Kidney glomerular epithelial cell (primary cell): ENCODE results near the gene CCR7.
"Not testable (repeated sequence)": the region's sequence is repeated elsewhere in the genome, so short reads cannot be mapped to it uniquely, and the experiment has no call there.

Source experiments
- DNase-seq: peaks from one replicate; lab custom pipeline; 2025; lab: John Stamatoyannopoulos, UW

Gene CCR7

GRCh38 chr17:40597556-40598300 is 32.5 kb upstream of the CCR7 start:
- no peak for DNase-seq

DNA sequence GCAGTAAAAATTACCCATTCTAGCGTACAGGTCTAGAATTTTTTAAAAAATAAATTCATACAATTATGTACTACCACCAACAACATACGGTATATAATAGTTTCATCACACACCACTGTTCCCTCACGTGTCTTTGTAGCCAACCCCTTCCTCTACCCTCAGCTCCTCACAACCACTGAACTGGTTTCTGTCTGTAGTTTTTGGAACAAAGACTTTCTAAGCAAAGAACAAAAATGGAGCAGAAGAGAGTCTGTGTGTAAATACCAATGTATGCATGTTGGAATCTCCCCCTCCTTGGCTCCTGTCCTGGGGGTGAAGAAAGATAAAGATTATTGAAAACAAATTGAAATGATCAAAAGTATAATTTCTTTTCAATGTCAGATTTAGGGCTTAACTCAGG is 31.9 kb upstream of the CCR7 start:
- DNase-seq, result no peak

DNA sequence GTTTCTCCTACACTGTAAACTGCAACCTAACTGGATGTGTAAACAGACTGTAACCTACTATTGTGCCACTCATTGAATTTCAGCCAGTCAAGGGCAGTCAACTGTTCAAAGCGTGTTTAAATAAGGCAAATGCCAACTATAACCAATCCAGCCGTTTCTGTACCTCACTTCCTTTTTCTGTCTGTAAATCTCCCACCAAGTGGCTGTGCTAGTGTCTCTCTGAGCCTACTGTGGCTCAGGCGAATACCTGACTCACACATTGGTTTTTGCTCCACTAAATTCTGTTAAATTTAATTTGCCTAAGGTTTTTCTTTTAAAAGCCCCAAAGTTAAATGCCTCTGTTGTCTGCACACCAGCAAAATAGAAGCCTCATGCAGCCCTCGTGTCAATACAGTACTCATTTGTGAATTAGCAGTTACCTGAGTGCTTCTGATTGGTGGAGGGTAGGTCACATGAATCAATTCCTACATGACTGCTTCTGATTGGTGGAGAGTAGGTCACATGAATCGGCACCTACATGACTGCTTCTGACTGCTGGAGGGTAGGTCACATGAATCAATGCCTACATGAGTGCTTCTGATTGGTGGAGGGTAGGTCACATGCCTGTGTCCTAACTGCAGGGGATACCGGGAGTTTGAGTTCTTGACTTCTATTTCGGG is 31.1 kb upstream of the CCR7 start:
- peak; percentile 40 for DNase-seq

GRCh38 chr17:40590742-40591141 is 25.5 kb upstream of the CCR7 start:
- no peak for DNase-seq

DNA sequence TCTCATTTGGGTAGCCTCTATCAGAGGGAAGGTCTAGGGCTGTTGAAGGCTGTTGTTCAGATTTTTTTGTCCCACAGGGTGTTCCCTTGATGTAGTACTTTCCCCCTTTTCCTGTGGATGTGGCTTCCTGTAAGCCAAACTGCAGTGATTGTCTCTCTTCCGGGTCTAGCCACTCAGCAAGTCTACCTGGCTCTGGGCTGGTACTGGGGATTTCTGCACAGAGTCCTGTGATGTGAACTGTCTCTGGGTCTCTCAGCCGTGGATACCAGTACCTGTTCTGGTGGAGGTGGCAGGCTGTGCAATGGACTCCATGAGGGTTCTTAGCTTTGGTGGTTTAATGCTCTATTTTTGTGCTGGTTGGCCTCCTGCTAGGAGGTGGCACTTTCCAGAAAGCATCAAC is 23.3 kb upstream of the CCR7 start:
- no peak for DNase-seq

- not testable (repeated sequence) for DNase-seq
Measured at GRCh38 chr17:40586264-40586663, 21.0 kb upstream of the CCR7 start.

DNA sequence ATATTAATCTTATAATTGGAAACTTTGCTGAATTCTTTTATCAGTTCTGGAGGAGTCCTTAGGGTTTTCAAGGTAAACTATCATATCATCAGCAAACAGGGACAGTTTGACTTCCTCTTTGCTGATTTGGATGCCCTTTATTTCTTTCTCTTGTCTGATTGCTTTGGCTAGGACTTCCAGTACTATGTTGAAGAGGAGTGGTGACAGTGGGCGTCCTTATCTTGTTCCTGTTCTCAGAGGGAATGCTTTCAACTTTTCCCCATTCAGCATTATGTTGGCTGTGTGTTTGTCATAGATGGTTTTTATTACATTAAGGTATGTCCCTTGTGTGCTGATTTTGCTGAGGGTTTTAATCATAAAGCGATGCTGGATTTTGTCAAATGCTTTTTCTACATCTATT is 19.7 kb upstream of the CCR7 start:
- not testable (repeated sequence) for DNase-seq

DNA sequence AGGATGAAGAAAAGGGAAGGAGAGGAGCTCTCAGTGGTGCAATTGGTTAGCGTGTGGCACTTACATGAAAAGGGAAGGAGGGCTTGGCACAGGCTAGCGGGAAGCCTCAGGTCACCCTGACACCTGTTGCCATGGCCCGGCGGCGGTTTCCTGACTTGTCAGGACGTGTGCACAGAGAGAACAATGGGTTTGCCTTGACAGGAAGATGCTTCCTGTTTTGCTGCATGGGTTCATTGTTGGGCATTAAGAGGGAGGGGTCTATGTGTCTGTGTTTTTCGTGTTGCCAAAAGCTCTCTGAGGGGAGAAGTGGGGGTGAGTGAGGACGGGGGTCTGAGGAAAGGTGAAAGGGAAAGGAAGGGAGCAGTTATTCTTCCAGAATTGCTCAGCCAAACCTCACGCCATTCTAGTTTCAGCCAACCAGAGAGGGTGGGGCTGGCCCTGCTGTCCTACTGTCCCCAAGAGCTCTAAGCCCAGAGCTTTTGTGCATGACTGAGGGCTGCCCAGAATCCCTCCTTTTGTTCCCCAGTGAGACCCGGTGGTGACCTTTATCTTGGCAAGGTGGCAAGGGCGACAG is 17.1 kb upstream of the CCR7 start:
- DNase-seq, result no peak

DNA sequence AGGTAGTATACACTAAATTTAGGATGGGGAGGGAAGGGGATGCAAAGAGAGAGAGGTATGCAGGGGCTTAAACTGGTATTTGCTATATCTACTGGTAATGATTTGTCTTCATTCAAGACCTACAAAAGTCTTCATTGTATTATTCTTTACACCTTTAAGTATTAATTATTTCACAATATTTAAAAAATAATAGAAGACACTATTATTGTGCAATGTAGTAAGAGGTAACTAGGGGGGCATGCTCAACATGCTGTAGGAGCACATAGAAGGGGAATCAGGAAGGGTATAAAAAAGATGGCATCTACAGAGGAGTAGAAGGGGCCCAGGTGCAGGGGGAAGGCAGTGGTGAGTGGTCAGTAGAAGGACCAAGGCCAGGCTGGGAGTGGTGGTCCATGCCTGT is 14.9 kb upstream of the CCR7 start:
- no peak for DNase-seq

DNA sequence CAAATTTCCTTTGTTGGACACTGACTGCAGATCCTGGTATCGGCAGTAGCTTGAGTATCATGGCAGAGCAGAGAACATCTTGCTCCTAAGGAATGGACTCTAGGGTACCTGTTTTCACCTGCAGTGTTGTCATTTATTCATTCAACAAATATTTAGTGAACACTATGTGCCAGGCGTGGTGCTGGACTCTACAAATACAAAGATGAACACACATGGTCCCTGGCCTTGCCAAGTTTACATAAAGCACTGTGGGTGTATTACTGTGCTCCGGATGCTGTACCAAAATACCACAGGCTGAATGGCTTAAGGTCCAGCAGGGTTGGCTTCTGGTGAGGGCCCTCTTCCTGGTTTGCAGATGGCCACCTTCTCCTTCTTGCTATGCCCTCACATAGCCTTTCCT is 14.2 kb upstream of the CCR7 start:
- no peak for DNase-seq

DNA sequence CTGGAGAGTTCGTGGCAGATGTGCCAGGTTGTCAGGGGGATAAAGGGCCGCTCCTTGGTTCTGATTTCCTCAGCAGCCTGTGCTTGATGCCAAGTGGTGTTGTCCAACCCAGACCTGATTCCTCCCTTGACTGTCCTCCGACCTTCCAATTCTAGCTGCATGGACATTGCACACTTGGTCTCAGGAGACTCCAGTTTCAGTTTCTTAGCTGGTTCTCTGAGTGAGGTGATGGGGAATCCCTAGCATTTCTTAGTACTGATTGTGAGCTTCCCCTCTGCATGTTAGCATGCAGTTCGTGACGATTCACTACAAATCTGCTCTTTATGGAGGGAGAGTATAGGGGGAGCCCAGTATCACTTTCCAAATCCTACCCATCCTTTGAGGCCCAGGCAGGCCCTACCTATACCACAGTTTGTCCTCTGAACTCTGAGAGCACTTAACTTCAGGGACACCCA is 12.4 kb upstream of the CCR7 start:
- no peak for DNase-seq

- no peak for DNase-seq
Measured at GRCh38 chr17:40576113-40576740, 11.0 kb upstream of the CCR7 start.

DNA sequence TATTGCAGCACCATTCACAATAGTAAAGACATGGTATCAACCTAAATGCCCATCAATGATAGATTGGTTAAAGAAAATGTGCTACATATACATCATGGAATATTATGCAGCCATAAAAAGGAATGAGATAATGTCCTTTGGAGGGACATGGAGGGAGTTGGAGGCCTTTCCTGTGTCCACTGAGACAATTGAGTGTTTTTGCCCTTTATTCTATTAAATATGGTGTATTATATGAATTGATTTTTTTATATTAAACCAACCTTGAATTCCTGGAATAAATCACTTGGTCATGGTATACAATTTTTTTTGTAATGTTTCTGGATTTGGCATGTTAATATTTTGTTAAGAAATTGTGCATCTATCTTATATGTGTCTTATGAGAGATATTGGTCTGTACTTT is 9.0 kb upstream of the CCR7 start:
- no peak for DNase-seq

DNA sequence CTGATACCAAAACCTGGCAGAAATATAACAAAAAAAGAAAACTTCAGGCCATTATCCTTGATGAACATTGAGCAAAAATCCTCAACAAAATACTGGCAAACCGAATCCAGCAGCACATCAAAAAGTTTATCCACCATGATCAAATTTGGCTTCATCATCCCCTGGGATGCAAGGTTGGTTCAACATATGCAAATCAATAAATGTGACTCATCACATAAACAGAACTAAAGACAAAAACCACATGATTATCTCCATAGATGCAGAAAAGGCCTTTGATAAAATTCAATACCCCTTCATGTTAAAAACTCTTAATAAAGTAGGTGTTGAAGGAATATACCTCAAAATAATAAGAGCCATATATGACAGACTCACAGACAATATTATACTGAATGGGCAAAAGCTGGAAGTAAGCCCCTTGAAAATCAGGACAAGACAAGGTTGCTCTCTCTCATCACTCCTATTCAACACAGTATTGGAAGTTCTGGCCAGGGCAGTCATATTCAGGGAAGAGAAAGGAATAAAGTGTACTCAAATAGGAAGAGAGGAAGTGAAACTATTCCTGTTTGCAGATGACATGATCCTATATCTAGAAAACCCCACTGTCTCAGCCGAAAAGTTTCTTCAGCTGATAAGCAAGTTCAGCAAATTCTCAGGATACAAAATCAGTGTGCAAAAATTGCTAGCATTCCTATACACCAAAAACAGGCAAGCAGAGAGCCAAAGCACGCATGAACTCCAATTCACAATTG is 7.1 kb upstream of the CCR7 start:
- DNase-seq, result not testable (repeated sequence)

DNA sequence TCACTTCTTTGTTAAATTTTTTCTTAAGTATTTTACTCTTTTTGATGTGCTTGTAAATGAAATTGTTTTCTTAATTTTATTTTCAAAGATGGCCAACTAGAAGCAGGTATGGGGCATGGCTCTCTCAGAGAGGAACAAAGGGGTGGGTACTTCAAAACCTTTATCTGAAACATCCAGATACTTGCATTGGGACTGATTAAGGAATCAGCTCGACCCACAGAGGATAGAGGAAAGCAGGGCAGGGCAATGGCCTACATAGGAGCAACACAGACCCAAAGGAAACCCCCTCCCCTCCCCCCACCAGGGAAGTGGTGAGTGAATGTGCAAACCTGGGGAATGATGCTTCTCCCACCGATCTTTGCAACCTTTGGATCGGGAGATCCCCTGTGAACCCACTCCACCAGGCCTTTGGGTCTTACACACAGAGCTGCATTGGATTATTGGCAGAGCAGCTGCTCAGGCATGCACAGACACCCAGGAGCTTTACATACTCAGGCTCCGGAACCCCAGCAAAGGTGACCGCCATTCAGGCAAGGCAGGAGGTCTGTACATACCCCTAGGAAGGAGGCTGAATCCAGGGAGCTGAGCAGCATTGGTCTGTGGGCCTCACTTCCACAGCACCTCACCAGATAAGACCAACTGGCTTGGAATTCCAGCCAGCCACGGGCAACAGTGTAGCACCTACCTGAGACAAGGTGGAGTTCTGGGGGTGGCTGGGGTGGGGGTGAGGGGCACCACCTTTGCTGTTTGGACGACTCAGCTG is 3.0 kb upstream of the CCR7 start:
- DNase-seq, result no peak

- DNase-seq, result no peak
Measured at GRCh38 chr17:40567377-40567776, 2.1 kb upstream of the CCR7 start.

DNA sequence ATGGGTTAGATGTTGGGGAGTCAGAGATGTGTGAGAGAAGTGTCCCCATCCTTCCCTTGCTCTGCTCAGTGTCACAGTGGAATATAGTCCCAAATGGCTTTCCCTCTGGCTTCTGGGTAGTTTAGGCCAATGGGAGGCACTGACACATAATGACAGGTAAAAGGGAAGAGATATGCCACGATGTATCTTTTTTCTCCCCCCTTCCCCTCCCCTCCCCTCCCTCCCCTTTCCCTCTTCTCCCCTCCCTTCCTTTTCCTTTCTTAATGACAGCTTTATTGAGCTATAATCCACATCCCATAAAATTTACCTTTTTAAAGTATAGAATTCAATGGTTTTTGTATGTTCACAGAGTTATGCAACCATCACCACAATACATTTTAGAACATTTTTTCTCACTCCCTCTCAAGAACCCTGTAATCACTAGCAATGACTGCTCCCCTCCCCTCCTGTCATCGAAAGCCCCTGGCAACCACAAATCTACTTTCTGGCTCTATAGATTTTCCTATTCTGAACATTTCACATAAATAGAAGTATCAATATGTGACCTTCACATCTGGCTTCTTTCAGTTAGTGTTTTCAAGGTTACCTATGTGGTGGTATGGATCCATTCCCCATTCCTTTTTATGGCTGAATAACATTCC is 617 bp upstream of the CCR7 start:
- DNase-seq, result no peak

- DNase-seq, result no peak
Measured at GRCh38 chr17:40564195-40564882, 933 bp downstream of the CCR7 start.

DNA sequence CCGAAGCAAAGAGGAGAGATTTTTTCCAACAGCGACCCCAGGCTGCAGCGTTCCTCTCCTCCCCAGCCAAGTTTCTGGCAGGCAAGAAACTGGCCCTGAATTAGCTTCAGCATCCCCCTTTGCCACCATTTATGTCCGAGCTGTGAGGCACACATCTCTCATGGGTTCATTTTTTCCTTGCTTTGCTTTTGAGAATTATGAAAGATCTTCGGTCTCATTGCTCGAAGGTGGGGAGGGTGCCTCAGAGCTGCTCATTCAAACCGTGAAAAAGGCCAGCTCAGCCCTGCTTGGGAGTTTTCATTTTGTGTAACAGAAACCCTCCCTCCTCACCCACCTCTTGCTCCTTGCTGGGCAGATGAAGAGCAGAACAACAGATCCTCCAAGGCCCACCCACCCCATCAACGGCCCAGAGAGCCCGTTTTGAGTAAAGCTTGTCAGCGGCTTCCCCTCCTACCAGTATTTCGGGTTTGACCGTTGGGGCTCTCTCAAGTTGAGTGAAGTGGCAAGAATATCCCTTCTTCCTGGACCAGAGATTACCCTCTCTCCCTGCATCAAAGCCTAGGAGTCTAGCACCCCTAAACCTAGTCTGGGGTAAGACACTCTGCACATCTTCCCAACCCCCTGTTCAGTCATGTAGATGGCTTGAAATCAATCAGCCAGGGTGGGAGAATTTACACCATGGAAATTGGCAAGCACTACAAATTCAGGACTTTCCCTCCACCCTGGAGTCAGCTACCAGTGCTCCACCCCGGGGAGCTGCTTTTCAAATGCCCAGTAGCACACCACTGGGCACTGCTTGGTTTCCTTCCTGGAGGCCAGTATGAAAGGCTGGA is 1.8 kb downstream of the CCR7 start:
- DNase-seq, result no peak
